ENCODE measurements around the gene DTX3. TPM values are rescaled to one million over a fixed set of nuclear protein-coding genes. Genes with fewer than 3 reads are reported as not detected.

The DTX3 gene
- total and polyA plus RNA-seq, 7 donors, result 3.5 to 9.1 (median 4.5) TPM

DNA sequence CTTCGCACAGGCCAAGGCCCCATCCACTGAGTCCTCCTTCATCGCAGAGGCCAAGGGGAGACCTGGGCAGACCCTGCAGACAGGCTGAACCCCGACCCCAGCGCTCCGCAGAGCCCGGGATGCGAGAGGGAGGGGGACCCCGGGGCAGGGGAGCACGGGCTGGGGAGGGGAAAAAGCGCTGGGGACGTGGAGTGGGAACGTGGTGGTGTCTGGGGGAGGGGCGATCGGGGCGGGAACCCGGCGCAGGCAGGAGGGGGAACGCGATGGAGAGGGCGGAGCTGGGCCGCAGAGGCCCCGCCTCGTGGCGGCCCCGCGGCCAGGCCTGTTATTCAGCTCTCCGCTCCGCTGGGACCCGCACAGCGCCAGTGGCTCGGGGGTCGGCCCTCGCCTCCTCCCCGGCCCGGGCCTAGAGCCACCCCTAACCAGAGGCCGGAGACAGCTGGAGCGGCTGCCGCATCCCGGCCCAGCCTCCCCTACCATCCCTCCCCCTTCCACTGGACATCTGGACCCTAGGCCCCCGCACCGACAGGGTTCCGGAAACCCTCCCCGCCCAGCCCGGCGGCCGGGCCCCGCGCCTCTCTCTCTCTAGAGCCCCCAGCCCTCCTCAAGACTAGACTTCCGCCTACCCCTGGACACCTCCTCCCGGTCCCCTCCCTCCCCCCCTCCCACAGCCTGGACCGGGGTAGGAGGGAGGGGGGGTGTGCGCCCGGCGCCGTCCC is 6.6 kb downstream of the DTX3 start, which contains the start of gene ARHGEF25:
ARHGEF25 (plus strand) TSS at position 328 of the 719 bp plus-strand sequence. CDS start 460 bp downstream, outside the sequence.
- peak; percentile 77 to 82 for DNase-seq
- Histone ChIP-seq H3K27me3 (ENCODE audit: insufficient read depth in 3 of 3, low read length in 2 of 3) (peaks cover 0 to 63% (median 26%) of the 10 kb centered on the region in 3 donors), H3K27ac (peak within 1 kb of the TSS; percentile 66), H3K36me3 (ENCODE audit: insufficient read depth in 1 of 2, low read depth in 1 of 2) (no peaks in the 10 kb centered on the region), H3K4me1 (peaks cover 5% of the 10 kb centered on the region), H3K9me3 (no peaks in the 10 kb centered on the region), H3K4me3 (peak within 1 kb of the TSS; percentile 70)
- 1% methylated on average over 29 to 55 of the region's 55 CpGs for WGBS, 3 donors
- intact Hi-C loops (cut with DNase I), result no loop called here
- TF ChIP-seq, protein P1, sequence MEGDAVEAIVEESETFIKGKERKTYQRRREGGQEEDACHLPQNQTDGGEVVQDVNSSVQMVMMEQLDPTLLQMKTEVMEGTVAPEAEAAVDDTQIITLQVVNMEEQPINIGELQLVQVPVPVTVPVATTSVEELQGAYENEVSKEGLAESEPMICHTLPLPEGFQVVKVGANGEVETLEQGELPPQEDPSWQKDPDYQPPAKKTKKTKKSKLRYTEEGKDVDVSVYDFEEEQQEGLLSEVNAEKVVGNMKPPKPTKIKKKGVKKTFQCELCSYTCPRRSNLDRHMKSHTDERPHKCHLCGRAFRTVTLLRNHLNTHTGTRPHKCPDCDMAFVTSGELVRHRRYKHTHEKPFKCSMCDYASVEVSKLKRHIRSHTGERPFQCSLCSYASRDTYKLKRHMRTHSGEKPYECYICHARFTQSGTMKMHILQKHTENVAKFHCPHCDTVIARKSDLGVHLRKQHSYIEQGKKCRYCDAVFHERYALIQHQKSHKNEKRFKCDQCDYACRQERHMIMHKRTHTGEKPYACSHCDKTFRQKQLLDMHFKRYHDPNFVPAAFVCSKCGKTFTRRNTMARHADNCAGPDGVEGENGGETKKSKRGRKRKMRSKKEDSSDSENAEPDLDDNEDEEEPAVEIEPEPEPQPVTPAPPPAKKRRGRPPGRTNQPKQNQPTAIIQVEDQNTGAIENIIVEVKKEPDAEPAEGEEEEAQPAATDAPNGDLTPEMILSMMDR (IDR thresholded peaks at IDR 0.05), result no peak
- peak; percentile 62 to 78 (median 68) for ATAC-seq

DNA sequence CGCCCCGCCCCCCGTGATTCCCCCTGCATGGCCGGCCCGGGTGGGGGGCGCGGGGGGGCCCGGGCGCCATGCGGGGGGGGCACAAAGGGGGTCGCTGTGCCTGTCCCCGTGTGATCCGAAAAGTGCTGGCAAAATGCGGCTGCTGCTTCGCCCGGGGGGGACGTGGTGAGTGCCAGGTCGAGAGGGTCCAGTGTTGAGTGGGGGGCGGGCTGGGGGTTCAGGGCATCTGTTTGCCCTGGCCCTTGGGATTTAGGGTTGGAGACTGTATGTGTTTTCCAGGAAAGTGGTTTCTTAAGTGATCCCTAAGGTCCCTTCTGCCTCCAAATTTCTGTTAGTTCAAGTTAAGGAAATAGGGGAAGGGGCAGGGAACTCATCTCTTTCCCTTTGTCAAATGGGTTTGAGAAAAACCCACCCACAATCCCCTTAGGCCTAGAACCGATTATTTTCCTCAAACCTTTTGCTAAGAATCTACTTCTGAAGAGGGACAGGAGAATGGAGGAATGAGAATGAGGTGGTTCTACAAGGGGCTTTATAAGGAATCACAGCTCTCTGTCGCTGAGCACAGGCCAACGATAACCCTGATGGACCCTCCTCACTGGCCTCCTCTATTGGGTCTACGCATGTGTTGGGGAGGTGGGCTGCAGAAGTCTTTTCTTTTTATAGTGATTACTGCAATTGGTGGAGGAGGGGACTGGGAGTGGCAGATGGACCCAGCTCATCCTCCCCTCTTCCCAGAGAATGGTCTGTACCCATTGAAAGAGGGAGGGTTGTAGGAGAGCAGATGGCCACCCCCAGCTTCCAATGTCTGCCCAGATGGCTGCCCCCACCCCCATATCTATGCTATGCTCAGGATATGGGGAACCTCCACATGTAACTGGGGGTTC is 7.4 kb downstream of the DTX3 start:
- ATAC-seq, result no peak
- Histone ChIP-seq H3K27me3 (ENCODE audit: insufficient read depth in 3 of 3, low read length in 2 of 3) (peaks cover 0 to 55% (median 24%) of the 10 kb centered on the region in 3 donors), H3K27ac (peak overlapping the region; percentile 66), H3K36me3 (ENCODE audit: insufficient read depth in 1 of 2, low read depth in 1 of 2) (no peaks in the 10 kb centered on the region), H3K4me1 (peaks cover 5% of the 10 kb centered on the region), H3K4me3 (peak overlapping the region; percentile 70), H3K9me3 (no peaks in the 10 kb centered on the region)
- TF ChIP-seq, protein P1 (IDR thresholded peaks at IDR 0.05), result no peak
- DNase-seq, result peak in 1 of 2 donors; percentile 52
- WGBS, 3 donors, result 11 to 21% (median 12%) methylated on average over 13 to 23 of the region's 23 CpGs
- intact Hi-C loops (cut with DNase I), result no loop called here

DNA sequence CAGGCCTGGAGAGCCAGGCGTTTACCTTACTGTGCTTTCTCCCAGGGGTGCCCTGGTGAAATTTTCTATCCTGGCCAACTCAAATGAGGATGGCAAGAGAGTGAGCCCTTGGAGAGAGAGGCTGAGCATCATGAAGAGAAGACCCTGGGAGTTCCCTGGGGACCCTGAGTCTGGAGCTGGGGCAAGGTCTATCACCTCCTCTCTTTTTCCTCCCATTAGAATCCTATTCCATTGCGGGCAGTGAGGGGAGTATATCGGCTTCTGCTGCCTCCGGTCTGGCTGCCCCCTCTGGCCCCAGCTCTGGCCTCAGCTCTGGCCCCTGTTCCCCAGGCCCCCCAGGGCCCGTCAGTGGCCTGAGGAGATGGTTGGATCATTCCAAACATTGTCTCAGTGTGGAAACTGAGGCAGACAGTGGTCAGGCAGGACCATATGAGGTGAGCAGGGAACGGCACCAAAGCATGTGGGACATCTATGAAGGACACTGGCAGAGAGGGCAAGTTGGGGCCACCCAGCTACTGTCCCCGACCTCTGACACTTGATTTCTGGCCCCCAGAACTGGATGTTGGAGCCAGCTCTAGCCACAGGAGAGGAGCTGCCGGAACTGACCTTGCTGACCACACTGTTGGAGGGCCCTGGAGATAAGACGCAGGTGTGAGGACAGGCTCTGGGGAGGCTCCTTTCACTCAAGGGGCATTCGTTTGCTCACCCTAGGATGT is 8.2 kb downstream of the DTX3 start:
- Histone ChIP-seq H3K36me3 (ENCODE audit: insufficient read depth in 1 of 2, low read depth in 1 of 2) (no peaks in the 10 kb centered on the region), H3K27ac (no peak overlapping the region), H3K4me3 (no peak overlapping the region), H3K9me3 (no peaks in the 10 kb centered on the region), H3K27me3 (ENCODE audit: insufficient read depth in 3 of 3, low read length in 2 of 3) (peaks cover 0 to 63% (median 24%) of the 10 kb centered on the region in 3 donors), H3K4me1 (peaks cover 5% of the 10 kb centered on the region)
- WGBS, 3 donors, result 87 to 93% (median 88%) methylated on average over 10 of the region's 10 CpGs
- TF ChIP-seq, protein P1 (IDR thresholded peaks at IDR 0.05), result no peak
- intact Hi-C loops (cut with DNase I), result no loop called here
- no peak for ATAC-seq
- DNase-seq, result peak in 1 of 2 donors; percentile 40

DNA sequence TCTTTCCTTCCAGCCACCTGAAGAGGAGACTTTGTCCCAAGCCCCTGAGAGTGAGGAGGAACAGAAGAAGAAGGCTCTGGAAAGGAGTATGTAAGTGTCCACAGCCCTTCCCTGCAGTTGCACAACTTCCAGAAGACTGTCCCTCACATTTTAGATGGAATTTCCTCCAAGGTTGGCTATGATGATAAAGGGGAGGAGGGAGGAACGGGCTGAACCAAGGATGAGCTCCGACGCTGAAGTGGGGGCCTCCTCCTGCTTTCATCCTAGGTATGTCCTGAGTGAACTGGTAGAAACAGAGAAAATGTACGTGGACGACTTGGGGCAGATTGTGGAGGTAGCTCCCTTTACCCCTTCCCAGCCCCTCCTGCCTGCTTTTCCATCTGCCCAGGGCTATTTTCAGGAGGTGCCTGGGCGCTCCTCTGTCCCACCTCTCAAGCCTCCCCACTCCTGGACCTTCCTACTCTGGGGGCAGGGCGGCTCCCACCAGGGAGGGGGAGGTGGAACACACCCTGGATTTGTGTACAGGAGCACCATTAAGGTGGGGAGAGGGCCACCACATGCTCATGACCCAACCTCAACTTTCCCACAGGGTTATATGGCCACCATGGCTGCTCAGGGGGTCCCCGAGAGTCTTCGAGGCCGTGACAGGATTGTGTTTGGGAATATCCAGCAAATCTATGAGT is 8.9 kb downstream of the DTX3 start:
- peaks cover 5% of the 10 kb centered on the region for H3K4me1 ChIP-seq
- WGBS, 3 donors, result 83 to 89% (median 84%) methylated on average over 9 to 10 of the region's 10 CpGs
- H3K27ac ChIP-seq, result no peak overlapping the region
- no peak overlapping the region for H3K4me3 ChIP-seq
- no peaks in the 10 kb centered on the region for H3K9me3 ChIP-seq
- H3K36me3 ChIP-seq (ENCODE audit: insufficient read depth in 1 of 2, low read depth in 1 of 2), result no peaks in the 10 kb centered on the region
- DNase-seq, result peak in 1 of 2 donors; percentile 43
- TF ChIP-seq, protein P1 (IDR thresholded peaks at IDR 0.05), result no peak
- intact Hi-C loops (cut with DNase I), result no loop called here
- H3K27me3 ChIP-seq (ENCODE audit: insufficient read depth in 3 of 3, low read length in 2 of 3), result peaks cover 0 to 67% (median 24%) of the 10 kb centered on the region in 3 donors
- no peak for ATAC-seq

All from psoas muscle (tissue), 8 donors.